NT2/D1 (cell line): ENCODE measurements around the gene SRGAP3.

Experiments used
- SUZ12 ChIP-seq: IDR thresholded peaks from 2 replicates; pipeline ENCODE4 v1.6.1; 2011; ENCODE audit not compliant: insufficient read length, insufficient read depth; ENCODE audit errors: extremely low read depth
- YY1 ChIP-seq: IDR thresholded peaks from 2 replicates; pipeline ENCODE4 v1.6.1; 2011; ENCODE audit not compliant: insufficient read length, insufficient read depth
- ZNF274 ChIP-seq: IDR thresholded peaks from 2 replicates; pipeline ENCODE4 v1.6.1; 2011; ENCODE audit warnings: mild to moderate bottlenecking, low read depth, low read length

DNA sequence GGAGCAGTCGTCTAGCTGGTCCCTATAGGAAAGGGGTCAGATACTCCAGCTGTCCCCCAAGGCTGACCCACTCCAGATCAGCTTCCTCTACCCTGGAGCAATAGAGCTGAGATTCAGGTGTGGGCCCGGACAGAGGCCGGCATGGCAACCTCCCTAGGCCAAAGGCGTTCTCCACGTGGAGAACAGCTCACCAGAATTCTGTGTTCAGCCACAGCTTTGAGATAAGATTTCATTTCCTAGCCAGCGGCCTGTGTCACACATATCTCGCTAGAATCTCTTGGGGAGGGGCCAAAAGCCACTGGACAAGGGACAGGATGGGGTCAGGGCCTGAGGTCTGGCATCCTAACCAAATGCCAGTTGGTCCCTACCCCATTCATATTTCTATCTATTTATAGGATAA is 20.1 kb downstream of the SRGAP3 start:
- TF ChIP-seq YY1 (no peak), SUZ12 (no peak), ZNF274 (no peak)
